GM12874 (cell line): ENCODE results near the gene HMOX2.

Source experiments
- TF ChIP-seq, protein P1 (sequence below): IDR thresholded peaks from 2 replicates; pipeline ENCODE4 v1.5.1; 2011; ENCODE audit warnings: low read depth, mild to moderate bottlenecking, control low read depth, low read length, moderate library complexity; ENCODE audit not compliant: insufficient read depth

The HMOX2 gene

DNA sequence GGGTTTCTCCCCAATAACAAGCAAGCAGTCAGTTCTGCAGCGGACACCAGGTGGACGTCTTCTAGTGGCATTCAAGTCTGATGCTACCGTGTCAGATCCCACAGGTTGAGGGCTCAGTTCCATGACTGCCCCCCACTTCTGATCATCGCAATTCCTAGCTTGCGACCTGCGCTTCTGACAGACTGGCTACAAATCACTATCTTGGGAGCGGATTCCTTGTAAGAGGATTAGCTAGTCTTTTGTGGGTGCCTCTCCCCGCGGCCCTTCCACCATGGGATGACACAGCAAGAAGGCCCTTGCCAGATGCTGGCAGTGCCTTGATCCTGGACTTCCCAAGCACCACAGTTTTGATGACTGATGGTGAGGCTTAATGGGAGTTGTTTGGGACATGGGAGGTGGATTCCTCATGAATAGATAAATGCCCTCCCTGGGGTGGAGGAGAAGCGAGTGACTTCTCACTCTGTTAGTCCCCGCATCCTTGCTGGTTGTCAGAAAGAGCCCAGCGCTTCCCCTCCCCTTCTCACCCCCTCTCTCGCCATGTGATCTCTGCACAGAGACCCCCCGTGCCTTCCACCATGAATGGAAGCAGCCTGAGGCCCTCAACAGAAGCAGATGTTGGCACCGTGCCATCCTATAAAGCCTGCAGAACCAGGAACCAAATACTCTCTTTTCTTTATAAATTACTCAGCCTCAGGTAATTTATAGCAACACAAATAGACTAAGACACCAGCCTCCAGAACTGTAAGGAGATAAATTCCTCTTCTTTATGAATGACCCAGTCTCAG lies 43.3 kb downstream of the HMOX2 start:
- TF ChIP-seq, protein P1, sequence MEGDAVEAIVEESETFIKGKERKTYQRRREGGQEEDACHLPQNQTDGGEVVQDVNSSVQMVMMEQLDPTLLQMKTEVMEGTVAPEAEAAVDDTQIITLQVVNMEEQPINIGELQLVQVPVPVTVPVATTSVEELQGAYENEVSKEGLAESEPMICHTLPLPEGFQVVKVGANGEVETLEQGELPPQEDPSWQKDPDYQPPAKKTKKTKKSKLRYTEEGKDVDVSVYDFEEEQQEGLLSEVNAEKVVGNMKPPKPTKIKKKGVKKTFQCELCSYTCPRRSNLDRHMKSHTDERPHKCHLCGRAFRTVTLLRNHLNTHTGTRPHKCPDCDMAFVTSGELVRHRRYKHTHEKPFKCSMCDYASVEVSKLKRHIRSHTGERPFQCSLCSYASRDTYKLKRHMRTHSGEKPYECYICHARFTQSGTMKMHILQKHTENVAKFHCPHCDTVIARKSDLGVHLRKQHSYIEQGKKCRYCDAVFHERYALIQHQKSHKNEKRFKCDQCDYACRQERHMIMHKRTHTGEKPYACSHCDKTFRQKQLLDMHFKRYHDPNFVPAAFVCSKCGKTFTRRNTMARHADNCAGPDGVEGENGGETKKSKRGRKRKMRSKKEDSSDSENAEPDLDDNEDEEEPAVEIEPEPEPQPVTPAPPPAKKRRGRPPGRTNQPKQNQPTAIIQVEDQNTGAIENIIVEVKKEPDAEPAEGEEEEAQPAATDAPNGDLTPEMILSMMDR, result no peak

DNA sequence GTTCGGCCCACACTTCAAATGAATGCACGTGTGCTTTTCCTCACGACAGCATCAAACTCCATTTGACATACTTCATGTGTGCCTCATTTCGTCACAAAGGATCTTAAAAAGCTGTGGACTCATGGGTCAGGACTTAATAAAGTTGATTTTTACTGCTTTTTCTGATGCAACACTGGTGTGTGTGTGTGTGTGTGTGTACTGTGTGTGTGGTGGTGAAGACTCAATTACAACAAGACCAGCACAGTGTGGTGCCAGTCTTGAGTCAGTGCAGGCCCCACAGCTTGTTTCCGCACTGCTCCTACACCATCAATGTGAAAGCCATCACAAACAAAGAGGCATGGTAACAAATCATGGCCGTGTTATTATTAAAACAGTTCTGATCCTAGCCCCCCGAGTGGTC lies 44.7 kb downstream of the HMOX2 start:
- TF ChIP-seq, protein P1, result no peak

DNA sequence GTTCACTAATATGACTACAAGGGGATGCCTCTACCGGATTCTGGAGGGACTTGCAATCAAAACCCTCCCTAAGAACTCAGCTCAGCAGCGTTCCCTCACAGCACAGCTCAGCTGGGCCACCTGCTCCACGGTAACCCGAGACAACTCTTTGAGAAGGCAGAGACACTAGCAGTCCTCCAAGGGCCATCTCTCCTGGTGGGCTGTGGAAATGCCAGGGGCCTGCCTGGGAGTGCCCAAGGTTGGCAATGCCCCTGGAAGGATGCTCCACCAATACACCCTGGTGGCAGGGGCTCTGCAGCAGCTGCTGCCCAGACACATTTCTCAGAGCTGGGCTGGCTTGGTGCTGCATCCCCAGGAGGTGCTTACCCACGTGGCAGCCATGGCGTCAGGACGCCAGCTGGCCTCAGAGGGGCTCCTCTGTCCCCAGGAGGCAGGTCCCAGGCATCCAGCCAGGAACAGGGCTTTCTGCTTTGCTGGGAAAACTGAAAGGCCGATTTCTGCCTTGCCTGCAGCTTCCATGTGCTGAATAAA lies 45.9 kb downstream of the HMOX2 start:
- TF ChIP-seq, protein P1, result no peak

DNA sequence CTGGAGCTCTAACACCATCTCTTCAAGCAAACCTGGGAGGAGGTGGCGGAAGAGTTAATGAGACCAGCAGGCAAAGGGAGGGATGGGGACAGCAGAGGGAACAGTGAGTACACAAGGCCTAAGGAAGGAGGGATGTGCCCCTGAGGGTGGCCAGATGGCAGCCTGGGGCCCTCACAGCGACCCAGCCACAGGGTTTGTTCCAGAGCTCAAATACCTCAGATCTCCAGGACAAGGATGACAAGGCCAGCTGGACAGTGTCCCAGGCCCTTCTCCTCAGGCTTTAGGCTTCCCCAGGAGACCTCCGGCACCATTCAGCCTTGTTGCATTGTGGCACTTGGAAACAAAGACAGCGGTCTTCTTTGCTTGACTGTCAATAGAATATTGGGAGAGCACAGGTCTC lies 47.5 kb downstream of the HMOX2 start:
- TF ChIP-seq, protein P1, result no peak

DNA sequence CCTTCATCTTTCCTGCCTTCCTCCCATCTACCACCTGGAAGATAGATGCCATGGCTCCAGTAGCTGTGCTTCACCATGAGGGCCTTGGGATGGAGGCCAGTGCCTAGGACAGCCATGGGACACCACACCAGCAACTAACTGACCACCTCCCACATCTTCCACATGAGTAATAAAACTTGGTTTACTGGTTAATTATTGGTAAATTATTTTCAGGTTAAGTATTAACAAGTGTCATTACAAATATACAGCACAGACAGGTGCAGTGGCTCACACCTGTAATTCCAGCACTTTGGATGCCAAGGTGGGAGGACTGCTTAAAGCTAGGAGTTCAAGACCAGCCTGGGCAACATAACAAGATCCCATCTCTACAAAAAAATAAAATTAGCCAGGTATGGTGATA lies 48.4 kb downstream of the HMOX2 start:
- TF ChIP-seq, protein P1, result no peak

DNA sequence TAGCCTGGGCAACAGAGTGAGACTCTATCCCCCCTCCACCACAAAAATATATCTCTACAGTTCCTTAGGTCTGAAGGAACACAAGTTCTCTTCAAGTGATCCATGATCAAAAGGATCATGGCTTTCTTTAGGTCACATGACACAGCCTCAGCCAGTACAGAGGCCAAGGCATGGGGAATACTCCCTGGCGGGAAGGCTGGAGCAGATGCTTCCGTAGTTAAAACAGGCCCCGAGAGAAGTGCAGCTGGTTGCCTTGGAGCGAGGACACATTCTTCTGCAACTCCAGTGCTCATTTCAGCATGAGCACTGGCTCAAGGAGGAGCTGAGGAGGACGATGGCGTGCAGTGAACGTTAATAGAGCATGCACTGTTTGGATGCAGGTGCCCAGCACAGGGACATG lies 48.9 kb downstream of the HMOX2 start:
- TF ChIP-seq, protein P1, result no peak

DNA sequence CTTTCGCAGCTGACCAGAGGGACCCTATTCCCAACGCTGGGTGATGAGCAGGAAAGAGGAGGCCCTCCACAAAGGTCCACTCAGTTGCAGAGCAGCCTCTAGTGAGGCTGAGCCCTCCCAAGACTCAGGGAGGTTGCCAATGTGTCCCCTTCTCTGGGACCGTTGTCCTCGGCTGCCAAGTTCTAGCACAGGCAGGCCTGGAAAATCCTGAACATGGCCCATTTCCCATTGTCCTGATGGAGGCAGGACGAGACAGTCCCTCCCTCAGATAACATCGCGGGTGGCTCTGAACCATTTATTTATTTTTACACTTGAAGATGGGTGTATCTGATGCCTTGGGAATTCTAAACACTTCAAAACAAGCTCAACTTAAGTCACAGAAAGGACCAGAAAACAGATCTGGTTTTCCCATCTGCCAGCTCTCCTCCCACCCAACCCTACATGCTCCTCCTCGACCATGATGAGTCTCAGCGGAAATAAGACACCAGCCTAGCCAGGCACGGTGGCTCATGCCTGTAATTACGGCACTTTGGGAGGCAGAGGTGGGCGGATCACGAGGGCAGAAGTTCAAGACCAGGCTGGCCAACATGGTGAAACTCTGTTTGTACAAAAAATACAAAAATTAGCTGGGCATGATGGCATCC lies 49.6 kb downstream of the HMOX2 start:
- TF ChIP-seq, protein P1, result no peak
